ENCODE results near the gene SGSM1. TPM values are rescaled to one million over a fixed set of nuclear protein-coding genes. Genes with fewer than 3 reads are reported as not detected.

SGSM1 gene
- total RNA-seq, 1 donor from 2014 or later = 1.2 TPM

DNA sequence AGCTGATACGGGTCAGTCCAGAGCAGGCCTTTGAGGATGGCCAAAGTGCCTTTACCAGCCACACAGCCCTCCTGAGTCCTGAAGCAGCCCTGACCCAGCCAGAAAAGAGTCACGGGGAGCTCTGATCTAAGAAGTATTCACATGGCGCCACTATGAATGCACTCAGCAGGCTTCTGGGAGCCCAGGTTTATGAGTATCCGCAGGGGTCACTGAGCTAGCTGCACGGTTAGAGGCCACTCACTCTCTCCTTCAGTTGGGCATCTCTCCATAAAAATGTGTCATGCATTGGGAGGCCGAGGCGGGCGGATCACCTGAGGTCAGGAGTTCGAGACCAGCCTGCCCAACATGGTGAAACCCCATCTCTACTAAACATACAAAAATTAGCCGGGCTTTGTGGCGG, 156.8 kb downstream of the SGSM1 start:
- Mint-ChIP-seq H3K27ac (ENCODE audit: unreplicated experiment) (no peak overlapping the region), H3K4me1 (ENCODE audit: low read depth, unreplicated experiment) (peaks cover 1% of the 10 kb centered on the region), H3K27me3 (ENCODE audit: unreplicated experiment) (peaks cover 4% of the 10 kb centered on the region), H3K36me3 (ENCODE audit: unreplicated experiment) (no peaks in the 10 kb centered on the region), H3K9me3 (ENCODE audit: unreplicated experiment) (peaks cover 1% of the 10 kb centered on the region), H3K4me3 (ENCODE audit: unreplicated experiment) (no peak overlapping the region)
- no peak for DNase-seq
- TF ChIP-seq CTCF (IDR thresholded peaks at IDR 0.05; ENCODE audit: partially characterized antibody, unreplicated experiment) = no peak

- H3K27ac Mint-ChIP-seq (ENCODE audit: unreplicated experiment) = no peak overlapping the region
Measured at GRCh38 chr22:24964441-24964840, 158.4 kb downstream of the SGSM1 start.

GRCh38 chr22:24965822-24966626, 160.0 kb downstream of the SGSM1 start:
- Mint-ChIP-seq H3K4me1 (ENCODE audit: low read depth, unreplicated experiment) (peaks cover 1% of the 10 kb centered on the region), H3K4me3 (ENCODE audit: unreplicated experiment) (no peak overlapping the region), H3K36me3 (ENCODE audit: unreplicated experiment) (no peaks in the 10 kb centered on the region), H3K27ac (ENCODE audit: unreplicated experiment) (no peak overlapping the region), H3K27me3 (ENCODE audit: unreplicated experiment) (peaks cover 4% of the 10 kb centered on the region), H3K9me3 (ENCODE audit: unreplicated experiment) (peaks cover 1% of the 10 kb centered on the region)
- TF ChIP-seq CTCF (IDR thresholded peaks at IDR 0.05; ENCODE audit: partially characterized antibody, unreplicated experiment) = no peak
- DNase-seq = no peak

More at GRCh38 chr22:24964441-24964840, 158.4 kb downstream of the SGSM1 start:
- H3K4me3 Mint-ChIP-seq (ENCODE audit: unreplicated experiment) = no peak overlapping the region
- H3K4me1 Mint-ChIP-seq (ENCODE audit: low read depth, unreplicated experiment) = peaks cover 1% of the 10 kb centered on the region
- TF ChIP-seq CTCF (IDR thresholded peaks at IDR 0.05; ENCODE audit: partially characterized antibody, unreplicated experiment) = no peak
- peaks cover 4% of the 10 kb centered on the region for H3K27me3 Mint-ChIP-seq (ENCODE audit: unreplicated experiment)
- DNase-seq = no peak
- no peaks in the 10 kb centered on the region for H3K36me3 Mint-ChIP-seq (ENCODE audit: unreplicated experiment)
- peaks cover 1% of the 10 kb centered on the region for H3K9me3 Mint-ChIP-seq (ENCODE audit: unreplicated experiment)

GRCh38 chr22:24968066-24968561, 162.1 kb downstream of the SGSM1 start:
- no peak overlapping the region for H3K27ac Mint-ChIP-seq (ENCODE audit: unreplicated experiment)
- H3K4me1 Mint-ChIP-seq (ENCODE audit: low read depth, unreplicated experiment) = peaks cover 1% of the 10 kb centered on the region
- H3K4me3 Mint-ChIP-seq (ENCODE audit: unreplicated experiment) = no peak overlapping the region
- DNase-seq = no peak
- no peaks in the 10 kb centered on the region for H3K36me3 Mint-ChIP-seq (ENCODE audit: unreplicated experiment)
- TF ChIP-seq CTCF (IDR thresholded peaks at IDR 0.05; ENCODE audit: partially characterized antibody, unreplicated experiment) = no peak
- H3K27me3 Mint-ChIP-seq (ENCODE audit: unreplicated experiment) = no peaks in the 10 kb centered on the region
- H3K9me3 Mint-ChIP-seq (ENCODE audit: unreplicated experiment) = no peaks in the 10 kb centered on the region

Measured in glutamatergic neuron (in vitro differentiated cells).